Breast epithelium (tissue), 3 donors: ENCODE results near the gene MEIKIN.

Experiments
- POLR2A ChIP-seq: fragments of 450-650 bp; IDR thresholded peaks from one replicate; pipeline ENCODE4 v1.6.1; 2016; ENCODE audit warnings: antibody characterized with exemption, mild to moderate bottlenecking, moderate library complexity
- TF ChIP-seq, protein P1 (sequence below), 3 donors: fragments of 450-650 bp; IDR thresholded peaks; one replicate each; pipeline ENCODE4 v1.5.1; 2016 to 2017; ENCODE audit warnings: antibody characterized with exemption in 3 of 3, mild to moderate bottlenecking in 3 of 3, moderate library complexity in 3 of 3

DNA sequence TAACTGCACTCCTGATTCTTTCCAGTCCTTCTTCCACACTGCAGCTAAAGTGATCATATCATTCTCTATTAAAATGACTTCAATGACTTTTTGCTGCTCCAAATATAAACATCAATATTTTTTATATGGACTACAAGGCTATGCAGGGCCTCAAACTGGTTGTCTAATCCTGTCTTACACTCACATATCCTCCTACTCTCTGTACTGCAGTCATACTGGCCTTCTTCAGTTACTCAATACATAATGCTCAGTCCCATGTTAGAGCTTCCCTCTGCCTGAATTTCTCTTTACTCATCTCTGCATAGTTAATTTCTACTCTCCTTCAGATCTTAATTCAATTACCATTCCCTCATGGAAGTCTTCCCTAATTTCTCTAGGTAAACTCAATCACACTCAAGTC, 3.4 kb downstream of the MEIKIN start:
- TF ChIP-seq, protein P1, sequence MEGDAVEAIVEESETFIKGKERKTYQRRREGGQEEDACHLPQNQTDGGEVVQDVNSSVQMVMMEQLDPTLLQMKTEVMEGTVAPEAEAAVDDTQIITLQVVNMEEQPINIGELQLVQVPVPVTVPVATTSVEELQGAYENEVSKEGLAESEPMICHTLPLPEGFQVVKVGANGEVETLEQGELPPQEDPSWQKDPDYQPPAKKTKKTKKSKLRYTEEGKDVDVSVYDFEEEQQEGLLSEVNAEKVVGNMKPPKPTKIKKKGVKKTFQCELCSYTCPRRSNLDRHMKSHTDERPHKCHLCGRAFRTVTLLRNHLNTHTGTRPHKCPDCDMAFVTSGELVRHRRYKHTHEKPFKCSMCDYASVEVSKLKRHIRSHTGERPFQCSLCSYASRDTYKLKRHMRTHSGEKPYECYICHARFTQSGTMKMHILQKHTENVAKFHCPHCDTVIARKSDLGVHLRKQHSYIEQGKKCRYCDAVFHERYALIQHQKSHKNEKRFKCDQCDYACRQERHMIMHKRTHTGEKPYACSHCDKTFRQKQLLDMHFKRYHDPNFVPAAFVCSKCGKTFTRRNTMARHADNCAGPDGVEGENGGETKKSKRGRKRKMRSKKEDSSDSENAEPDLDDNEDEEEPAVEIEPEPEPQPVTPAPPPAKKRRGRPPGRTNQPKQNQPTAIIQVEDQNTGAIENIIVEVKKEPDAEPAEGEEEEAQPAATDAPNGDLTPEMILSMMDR (IDR thresholded peaks at IDR 0.05) = no peak
- TF ChIP-seq POLR2A = no peak
